Endothelial cell of umbilical vein (primary cell): ENCODE results near the gene ABI3BP. TPM values are rescaled to one million over a fixed set of nuclear protein-coding genes. Genes with fewer than 3 reads are reported as not detected.

Source experiments
- BruUV-seq: library from RNA; stranded (reverse); fragments of 400-500 nt; replicated peaks from 2 replicates; lab custom pipeline; 2021; lab: Mats Ljungman, UMichigan
- CTCF ChIA-PET: fragments of 300-600, 350-600 bp; sonication (Branson Sonifier 250); formaldehyde crosslinking; loops from one replicate; lab custom pipeline; 2021; ENCODE audit warnings: antibody characterized with exemption, inconsistent platforms; lab: Charles Lee
- POLR2A ChIA-PET: fragments of 300-600, 350-600 bp; sonication (Branson Sonifier 250); formaldehyde crosslinking; loops from one replicate; lab custom pipeline; 2021; ENCODE audit warnings: antibody characterized with exemption, inconsistent platforms; lab: Charles Lee
- DNase-seq: peaks from one replicate; pipeline ENCODE4 v3.0.0-alpha.2; 2011; ENCODE audit warnings: low read depth, low spot score
- FAIRE-seq: peaks from 2 replicates; lab custom pipeline; 2011; peaks lifted over from hg19 to GRCh38; lab: Jason Lieb, UNC
- H2AFZ ChIP-seq: 2 replicates; pipeline ENCODE4 v1.6.0; 2012; ENCODE audit warnings: low read depth, low read length, control low read depth, inconsistent platforms
- H3K27ac ChIP-seq: 2 replicates; pipeline ENCODE4 v1.5.1; 2011; ENCODE audit warnings: low read depth, mild to moderate bottlenecking, control low read depth, low read length, moderate library complexity; ENCODE audit not compliant: insufficient read depth
- H3K27me3 ChIP-seq, 2 experiments: 2 replicates each; pipeline versions ENCODE4 v1.6.0 to v1.6.1; 2011; ENCODE audit warnings: low read length in 2 of 2, mixed read lengths in 1 of 2; ENCODE audit not compliant: control insufficient read depth in 2 of 2, insufficient read depth in 2 of 2
- H3K36me3 ChIP-seq, 2 experiments: 2 replicates in 1 of 2; 3 replicates in 1 of 2; pipeline ENCODE4 v1.5.1; 2011; ENCODE audit warnings: low read length in 2 of 2, mild to moderate bottlenecking in 1 of 2, moderate library complexity in 1 of 2; ENCODE audit not compliant: control insufficient read depth in 2 of 2, insufficient read depth in 2 of 2; ENCODE audit errors: extremely low read depth in 1 of 2
- H3K4me1 ChIP-seq: 3 replicates; pipeline ENCODE4 v1.5.1; 2011; ENCODE audit warnings: mild to moderate bottlenecking, low read length; ENCODE audit not compliant: control insufficient read depth, insufficient read depth; ENCODE audit errors: extremely low read depth
- H3K4me2 ChIP-seq: 2 replicates; pipeline ENCODE4 v1.6.1; 2011; ENCODE audit warnings: low read length, control low read depth, mixed read lengths; ENCODE audit not compliant: insufficient read depth
- H3K4me3 ChIP-seq, 3 experiments: fragments of 200-600 bp in 1 of 3; sonication (generic), shearing (Covaris generic) in 1 of 3; replicated peaks in 1 of 3; 2 replicates each; pipeline ENCODE4 v1.5.1; 2011 to 2016; ENCODE audit warnings: control low read depth in 3 of 3, low read length in 3 of 3, mild to moderate bottlenecking in 2 of 3, inconsistent platforms in 1 of 3, low read depth in 1 of 3, moderate library complexity in 1 of 3; ENCODE audit not compliant: insufficient read depth in 1 of 3
- H3K79me2 ChIP-seq: 2 replicates; pipeline ENCODE4 v1.6.0; 2012; ENCODE audit warnings: low read length, inconsistent platforms; ENCODE audit not compliant: control insufficient read depth, insufficient read depth
- H3K9ac ChIP-seq: replicated peaks from 2 replicates; pipeline ENCODE3; 2011; ENCODE audit warnings: low read length, control low read depth; ENCODE audit not compliant: insufficient read depth; ENCODE audit errors: extremely low read depth
- H3K9me1 ChIP-seq: replicated peaks from 3 replicates; pipeline ENCODE4 v1.6.0; 2011; ENCODE audit warnings: mild to moderate bottlenecking, low read length; ENCODE audit not compliant: control insufficient read depth, insufficient read depth; ENCODE audit errors: extremely low read depth
- H3K9me3 ChIP-seq: replicated peaks from 2 replicates; pipeline ENCODE4 v1.5.1; 2012; ENCODE audit warnings: low read length, inconsistent platforms; ENCODE audit not compliant: control insufficient read depth, insufficient read depth
- H4K20me1 ChIP-seq: replicated peaks from 2 replicates; pipeline ENCODE3; 2011; ENCODE audit warnings: mild to moderate bottlenecking, low read length; ENCODE audit not compliant: control insufficient read depth, insufficient read depth; ENCODE audit errors: extremely low read depth
- EZH2 ChIP-seq: IDR thresholded peaks from 2 replicates; pipeline ENCODE4 v1.6.1; 2012; ENCODE audit warnings: borderline replicate concordance, low read depth, mild to moderate bottlenecking, moderate library complexity, low read length, inconsistent platforms; ENCODE audit not compliant: severe bottlenecking
- FOS ChIP-seq: IDR thresholded peaks from 2 replicates; pipeline ENCODE4 v1.6.1; 2011; ENCODE audit warnings: mild to moderate bottlenecking, low read length, moderate library complexity, borderline replicate concordance; ENCODE audit not compliant: insufficient read depth
- GATA2 ChIP-seq: IDR thresholded peaks from 2 replicates; pipeline ENCODE4 v1.7.0; 2011; ENCODE audit warnings: low read depth, mild to moderate bottlenecking, moderate library complexity, mixed read lengths, low read length; ENCODE audit not compliant: insufficient read length, insufficient read depth
- JUN ChIP-seq: IDR thresholded peaks from 2 replicates; pipeline ENCODE4 v1.6.1; 2011; ENCODE audit warnings: borderline replicate concordance, low read depth; ENCODE audit not compliant: insufficient read length, insufficient read depth
- MYC ChIP-seq: IDR thresholded peaks from one replicate; pipeline ENCODE4 v1.6.1; 2011; ENCODE audit warnings: mild to moderate bottlenecking, low read depth, low read length
- POLR2A ChIP-seq: IDR thresholded peaks from 2 replicates; pipeline ENCODE4 v1.6.1; 2012; ENCODE audit warnings: low read depth, mild to moderate bottlenecking, control low read depth, low read length
- POLR2AphosphoS5 ChIP-seq: IDR thresholded peaks from 2 replicates; pipeline ENCODE4 v1.6.1; 2012; ENCODE audit warnings: low read depth, mild to moderate bottlenecking, control low read depth, low read length, moderate library complexity; ENCODE audit not compliant: insufficient read depth
- dilution Hi-C: fragments of 300-500 bp; cut with MboI; formaldehyde crosslinking; loops from one replicate; pipeline ENCODE4 v1.15.0; 2019; ENCODE audit warnings: low sequenced_read_pairs; ENCODE audit not compliant: extremely low pct_ligation_motif_present
- intact Hi-C: fragments of 100-400 bp; cut with micrococcal nuclease; formaldehyde crosslinking; loops from one replicate; pipeline ENCODE4 v1.10.0; 2022
- polyA plus RNA-seq, 4 experiments: library from polyadenylated mRNA; depleted of rRNA in 3 of 4; stranded (reverse) in 3 of 4; unstranded in 1 of 4; fragments of >200 nt; gene quantifications; 2 replicates each; pipeline versions ENCODE4 v1.2.1 to v1.2.3, GENCODE V29; 2011 to 2012; ENCODE audit warnings: missing spikeins in 1 of 4
- total RNA-seq: library from RNA; stranded (reverse); gene quantifications from 2 replicates; pipeline ENCODE4 v1.2.3, GENCODE V29; 2021
- TF ChIP-seq, protein P1 (sequence below), 2 donors: IDR thresholded peaks; 1 replicate in 1 of 2; 2 replicates in 1 of 2; pipeline ENCODE4 v1.5.1; 2011; ENCODE audit warnings: low read length in 2 of 2, mild to moderate bottlenecking in 2 of 2, moderate library complexity in 2 of 2, control low read depth in 1 of 2, inconsistent platforms in 1 of 2, low read depth in 1 of 2; ENCODE audit not compliant: insufficient read depth in 1 of 2; ENCODE audit errors: extremely low read depth in 1 of 2
- TF ChIP-seq, protein P2 (sequence below): IDR thresholded peaks from 2 replicates; pipeline ENCODE4 v1.6.1; 2011; ENCODE audit not compliant: insufficient read depth, insufficient read length

ABI3BP gene
- total and polyA plus RNA-seq, 2 donors (not counting 3 experiments of a cell fraction or from before 2014, with no cell fraction given): 78.1 to 106 TPM

DNA sequence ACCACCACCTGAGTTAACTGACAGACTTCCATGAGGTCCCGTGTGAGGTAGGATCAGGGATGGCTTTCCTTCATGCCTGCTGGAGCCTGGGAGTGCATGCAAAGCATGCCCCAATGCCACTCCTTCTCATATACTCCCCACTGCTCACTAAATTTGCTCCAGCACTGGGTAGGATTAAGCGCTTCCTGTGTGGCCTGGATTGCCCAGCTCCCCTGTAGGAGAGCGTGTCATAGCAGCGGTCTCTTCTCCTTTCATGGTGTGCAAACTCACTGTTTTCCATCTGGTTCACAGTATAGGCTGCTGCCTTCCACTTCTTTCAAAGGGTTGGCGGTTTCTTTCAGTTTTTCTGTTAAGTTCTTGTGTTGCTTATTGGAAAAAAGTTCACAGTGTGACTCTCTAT, 34.1 kb upstream of the ABI3BP start:
- Histone ChIP-seq H3K9me1 (no peaks in the 10 kb centered on the region), H2AFZ (no peak overlapping the region), H3K27me3 (no peaks in the 10 kb centered on the region), H4K20me1 (no peaks in the 10 kb centered on the region), H3K36me3 (no peaks in the 10 kb centered on the region), H3K4me3 (no peak overlapping the region), H3K27ac (no peak overlapping the region), H3K9me3 (no peaks in the 10 kb centered on the region), H3K4me2 (no peak overlapping the region), H3K9ac (no peak overlapping the region), H3K79me2 (no peaks in the 10 kb centered on the region), H3K4me1 (no peaks in the 10 kb centered on the region)
- BruUV-seq: no TSS peak
- FAIRE-seq: no peak
- ChIA-PET POLR2A (no interaction called here), CTCF (interaction anchor here (1.5 to 2.5 kb wide), 2 partner anchors 23 to 169 kb away, joined by 3 to 10 read pairs; no protein-coding TSS in a partner anchor)
- DNase-seq: no peak
- dilution Hi-C loops: no loop called here
- TF ChIP-seq POLR2A: no peak
- TF ChIP-seq JUN: no peak
- no peak for TF ChIP-seq MYC
- TF ChIP-seq FOS: no peak
- TF ChIP-seq, protein P1, sequence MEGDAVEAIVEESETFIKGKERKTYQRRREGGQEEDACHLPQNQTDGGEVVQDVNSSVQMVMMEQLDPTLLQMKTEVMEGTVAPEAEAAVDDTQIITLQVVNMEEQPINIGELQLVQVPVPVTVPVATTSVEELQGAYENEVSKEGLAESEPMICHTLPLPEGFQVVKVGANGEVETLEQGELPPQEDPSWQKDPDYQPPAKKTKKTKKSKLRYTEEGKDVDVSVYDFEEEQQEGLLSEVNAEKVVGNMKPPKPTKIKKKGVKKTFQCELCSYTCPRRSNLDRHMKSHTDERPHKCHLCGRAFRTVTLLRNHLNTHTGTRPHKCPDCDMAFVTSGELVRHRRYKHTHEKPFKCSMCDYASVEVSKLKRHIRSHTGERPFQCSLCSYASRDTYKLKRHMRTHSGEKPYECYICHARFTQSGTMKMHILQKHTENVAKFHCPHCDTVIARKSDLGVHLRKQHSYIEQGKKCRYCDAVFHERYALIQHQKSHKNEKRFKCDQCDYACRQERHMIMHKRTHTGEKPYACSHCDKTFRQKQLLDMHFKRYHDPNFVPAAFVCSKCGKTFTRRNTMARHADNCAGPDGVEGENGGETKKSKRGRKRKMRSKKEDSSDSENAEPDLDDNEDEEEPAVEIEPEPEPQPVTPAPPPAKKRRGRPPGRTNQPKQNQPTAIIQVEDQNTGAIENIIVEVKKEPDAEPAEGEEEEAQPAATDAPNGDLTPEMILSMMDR (IDR thresholded peaks at IDR 0.05; ENCODE audit: extremely low read depth in 1 of 2, insufficient read depth in 1 of 2, low read depth in 1 of 2, low read length in 2 of 2): no peak
- TF ChIP-seq, protein P2, sequence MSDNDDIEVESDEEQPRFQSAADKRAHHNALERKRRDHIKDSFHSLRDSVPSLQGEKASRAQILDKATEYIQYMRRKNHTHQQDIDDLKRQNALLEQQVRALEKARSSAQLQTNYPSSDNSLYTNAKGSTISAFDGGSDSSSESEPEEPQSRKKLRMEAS: no peak
- TF ChIP-seq POLR2AphosphoS5: no peak
- no peak for TF ChIP-seq GATA2
- TF ChIP-seq EZH2: no peak
- intact Hi-C loops: no loop called here
